Occipital lobe (tissue), 2 donors: ENCODE data around the gene ARID2. TPM values are rescaled to one million over a fixed set of nuclear protein-coding genes. Genes with fewer than 3 reads are reported as not detected.

Experiments used
- DNase-seq: peaks from one replicate; lab custom pipeline; 2025; lab: John Stamatoyannopoulos, UW
- total RNA-seq: library from RNA; depleted of rRNA; stranded (reverse); fragments of >200 nt; gene quantifications from one replicate; pipeline ENCODE4 v1.2.3, GENCODE V29; 2014

ARID2 gene, protein sequence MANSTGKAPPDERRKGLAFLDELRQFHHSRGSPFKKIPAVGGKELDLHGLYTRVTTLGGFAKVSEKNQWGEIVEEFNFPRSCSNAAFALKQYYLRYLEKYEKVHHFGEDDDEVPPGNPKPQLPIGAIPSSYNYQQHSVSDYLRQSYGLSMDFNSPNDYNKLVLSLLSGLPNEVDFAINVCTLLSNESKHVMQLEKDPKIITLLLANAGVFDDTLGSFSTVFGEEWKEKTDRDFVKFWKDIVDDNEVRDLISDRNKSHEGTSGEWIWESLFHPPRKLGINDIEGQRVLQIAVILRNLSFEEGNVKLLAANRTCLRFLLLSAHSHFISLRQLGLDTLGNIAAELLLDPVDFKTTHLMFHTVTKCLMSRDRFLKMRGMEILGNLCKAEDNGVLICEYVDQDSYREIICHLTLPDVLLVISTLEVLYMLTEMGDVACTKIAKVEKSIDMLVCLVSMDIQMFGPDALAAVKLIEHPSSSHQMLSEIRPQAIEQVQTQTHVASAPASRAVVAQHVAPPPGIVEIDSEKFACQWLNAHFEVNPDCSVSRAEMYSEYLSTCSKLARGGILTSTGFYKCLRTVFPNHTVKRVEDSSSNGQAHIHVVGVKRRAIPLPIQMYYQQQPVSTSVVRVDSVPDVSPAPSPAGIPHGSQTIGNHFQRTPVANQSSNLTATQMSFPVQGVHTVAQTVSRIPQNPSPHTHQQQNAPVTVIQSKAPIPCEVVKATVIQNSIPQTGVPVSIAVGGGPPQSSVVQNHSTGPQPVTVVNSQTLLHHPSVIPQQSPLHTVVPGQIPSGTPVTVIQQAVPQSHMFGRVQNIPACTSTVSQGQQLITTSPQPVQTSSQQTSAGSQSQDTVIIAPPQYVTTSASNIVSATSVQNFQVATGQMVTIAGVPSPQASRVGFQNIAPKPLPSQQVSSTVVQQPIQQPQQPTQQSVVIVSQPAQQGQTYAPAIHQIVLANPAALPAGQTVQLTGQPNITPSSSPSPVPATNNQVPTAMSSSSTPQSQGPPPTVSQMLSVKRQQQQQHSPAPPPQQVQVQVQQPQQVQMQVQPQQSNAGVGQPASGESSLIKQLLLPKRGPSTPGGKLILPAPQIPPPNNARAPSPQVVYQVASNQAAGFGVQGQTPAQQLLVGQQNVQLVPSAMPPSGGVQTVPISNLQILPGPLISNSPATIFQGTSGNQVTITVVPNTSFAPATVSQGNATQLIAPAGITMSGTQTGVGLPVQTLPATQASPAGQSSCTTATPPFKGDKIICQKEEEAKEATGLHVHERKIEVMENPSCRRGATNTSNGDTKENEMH (N-terminal part only)
- 46.5 TPM for total RNA-seq

DNA sequence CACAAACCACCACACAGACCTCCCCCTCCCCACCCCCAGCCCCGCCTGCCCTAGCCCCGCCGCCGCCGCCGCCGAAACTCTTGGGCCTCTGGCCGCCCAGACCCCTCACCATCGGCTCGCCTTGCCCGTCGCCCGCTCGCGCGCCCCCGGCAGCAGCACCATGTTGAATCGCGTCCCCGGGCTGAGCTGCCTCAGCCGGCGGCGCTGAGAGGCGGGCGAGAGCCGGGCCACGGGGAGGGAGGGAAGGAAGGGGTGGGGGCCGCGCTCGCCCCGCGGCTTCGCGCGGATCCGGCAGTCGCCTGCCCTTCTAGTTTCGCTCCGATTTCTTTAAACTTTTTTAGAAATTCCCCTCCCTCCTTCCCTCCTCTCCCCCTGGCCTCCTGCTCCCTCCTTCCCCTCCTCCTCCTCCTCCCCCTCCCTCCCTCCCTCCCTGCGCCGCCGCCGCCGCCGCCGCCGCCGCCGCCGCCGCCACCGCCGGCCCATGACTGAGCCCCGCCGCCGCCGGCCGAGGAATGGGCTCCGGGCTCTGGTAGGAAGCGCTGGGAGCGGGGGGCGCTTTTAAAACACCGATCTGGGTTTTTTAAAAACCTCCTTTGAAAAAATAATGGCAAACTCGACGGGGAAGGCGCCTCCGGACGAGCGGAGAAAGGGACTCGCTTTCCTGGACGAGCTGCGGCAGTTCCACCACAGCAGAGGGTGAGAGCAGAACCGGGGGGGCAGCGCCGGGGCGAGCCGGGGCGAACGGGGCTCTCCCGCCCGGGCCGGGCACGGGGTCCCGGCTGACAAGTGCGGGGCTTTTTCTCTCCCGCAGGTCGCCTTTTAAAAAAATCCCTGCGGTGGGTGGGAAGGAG, at the start of gene ARID2:
ARID2 (plus strand) TSS at position 474 of the 851 bp plus-strand sequence; CDS start at position 605, 131 bp downstream.
- DNase-seq = peak; percentile 82

DNA sequence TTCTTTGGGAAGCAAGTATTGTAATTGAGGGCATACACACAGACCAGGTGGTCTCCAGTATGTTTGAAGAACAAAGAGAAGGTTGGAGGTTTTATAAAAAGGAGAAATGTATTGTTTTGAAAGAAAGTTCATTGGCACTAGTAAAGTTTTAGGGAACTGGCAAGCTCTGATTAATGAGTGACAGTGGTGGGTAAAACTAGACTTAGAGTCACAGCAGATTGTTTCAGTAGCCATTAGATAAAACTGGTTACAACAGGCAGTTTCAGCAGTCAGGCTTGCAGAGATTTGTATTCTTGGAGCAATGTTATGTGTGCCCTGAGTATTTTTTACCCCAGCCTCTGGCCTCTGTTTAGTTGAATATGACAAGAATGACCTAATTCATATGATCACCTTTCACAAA, 49.1 kb upstream of the ARID2 start:
- no peak for DNase-seq

DNA sequence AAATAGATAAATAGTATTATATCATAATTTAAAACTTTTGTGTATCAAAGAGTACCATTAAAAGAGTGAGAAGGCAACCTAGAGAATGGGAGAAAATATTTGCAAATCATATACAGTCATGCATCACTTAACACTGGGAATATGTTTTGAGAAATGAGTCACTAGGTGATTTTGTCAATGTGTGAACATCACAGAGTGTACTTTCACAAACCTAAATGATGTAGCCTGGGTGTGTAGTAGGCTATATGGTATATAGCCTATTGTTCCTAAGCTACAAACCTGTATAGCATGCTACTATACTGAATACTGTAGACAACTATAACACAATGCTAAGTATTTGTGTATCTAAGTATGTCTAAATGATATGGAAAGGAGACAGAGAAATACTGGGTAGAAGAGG, 48.0 kb upstream of the ARID2 start:
- DNase-seq = no peak

DNA sequence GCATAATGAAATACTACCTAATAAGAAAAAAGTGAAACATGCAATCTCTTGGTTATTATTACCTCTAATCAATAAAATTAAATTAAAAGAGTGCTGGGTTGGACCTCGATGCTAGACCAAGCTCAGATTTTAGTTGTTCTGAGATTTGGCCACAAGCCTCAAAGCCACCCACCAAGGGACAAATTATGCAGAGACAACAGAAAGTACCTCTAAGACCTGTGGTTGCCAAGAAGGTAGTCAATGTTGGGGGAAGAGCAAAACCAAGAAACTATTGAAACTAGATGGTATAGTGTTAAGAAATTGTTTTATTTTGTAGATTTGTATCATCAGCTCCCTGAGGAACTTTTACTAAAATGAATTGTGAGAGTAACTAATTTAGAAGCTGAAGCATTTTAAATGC, 43.8 kb upstream of the ARID2 start:
- DNase-seq = no peak

DNA sequence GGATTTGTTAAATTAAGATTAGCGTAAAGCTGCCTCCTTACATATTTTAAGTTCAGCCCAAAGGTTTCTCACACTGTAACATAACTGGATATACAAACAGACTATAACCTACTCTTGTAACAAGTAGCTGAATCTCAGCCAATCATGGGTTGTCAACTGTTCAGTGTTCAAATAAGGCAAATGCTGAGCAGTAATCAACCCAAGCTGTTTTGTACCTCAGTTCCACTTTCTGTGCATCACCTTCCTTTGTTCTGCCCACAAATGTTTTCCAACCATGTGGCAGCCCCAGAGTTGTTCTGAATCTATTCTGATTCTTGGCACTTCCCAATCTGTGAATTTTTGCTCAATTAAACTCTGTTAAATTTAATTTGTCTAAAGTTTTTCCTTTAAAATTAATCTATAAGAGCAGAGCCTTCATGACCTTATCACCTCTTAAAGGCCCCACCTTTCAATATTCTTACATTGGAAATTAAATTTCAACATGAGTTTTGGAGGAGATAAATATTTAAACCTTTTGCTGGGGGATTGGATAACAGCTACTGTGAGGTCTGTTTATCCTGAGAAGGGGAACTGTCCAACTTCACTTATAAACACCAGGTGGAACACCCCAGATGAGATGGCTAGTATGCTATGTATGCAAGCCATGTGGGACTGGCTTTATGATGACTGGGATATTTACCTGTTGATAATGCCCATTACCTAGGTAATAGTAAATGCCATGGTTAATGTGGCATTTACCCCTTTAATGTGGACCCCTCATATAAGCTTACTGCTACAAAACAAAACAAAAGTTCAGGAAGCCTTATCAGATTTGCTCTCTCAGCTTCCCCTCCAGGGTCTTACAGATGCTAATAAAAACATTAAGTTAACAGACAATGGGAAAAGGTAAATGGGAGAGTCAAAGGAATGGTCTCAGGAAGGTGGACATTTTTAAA, 42.2 kb upstream of the ARID2 start:
- DNase-seq = no peak

DNA sequence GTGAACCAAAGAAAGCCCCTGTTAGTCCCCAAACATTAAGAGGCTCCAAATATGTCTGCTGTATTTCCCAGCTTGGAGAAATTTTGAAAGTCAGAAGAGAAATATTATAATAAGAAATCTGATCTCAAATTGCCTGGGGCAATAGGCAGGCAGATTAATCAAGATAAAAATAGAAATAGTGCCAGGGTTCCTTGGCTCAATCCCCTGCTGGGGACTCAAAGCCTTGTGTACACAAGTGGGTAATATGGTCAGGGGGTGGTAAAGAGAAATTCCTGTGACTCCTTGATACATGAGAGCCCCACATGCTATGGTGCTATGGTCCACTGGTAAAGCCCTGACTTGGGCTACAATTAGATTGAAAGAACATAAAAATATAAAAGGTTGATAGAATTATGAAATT, 41.3 kb upstream of the ARID2 start:
- DNase-seq = no peak

DNA sequence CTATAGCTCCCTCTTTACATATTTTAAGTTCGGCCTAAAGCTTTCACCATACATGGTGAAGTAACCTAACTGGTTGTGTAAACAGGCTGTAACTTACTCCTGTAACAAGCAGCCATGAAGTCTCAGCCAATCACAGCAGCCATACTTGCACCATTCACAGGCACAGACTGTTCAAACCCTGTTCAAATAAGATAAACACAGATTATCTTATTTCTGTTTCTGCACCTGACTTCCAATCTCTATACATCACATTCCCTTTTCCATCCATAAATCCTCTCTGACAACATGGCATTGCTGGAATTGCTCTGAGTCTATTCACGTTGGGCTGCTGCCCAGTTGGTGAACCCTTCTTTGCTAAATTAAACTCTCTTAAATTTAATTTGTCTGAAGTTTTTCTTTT, 34.5 kb upstream of the ARID2 start:
- no peak for DNase-seq

DNA sequence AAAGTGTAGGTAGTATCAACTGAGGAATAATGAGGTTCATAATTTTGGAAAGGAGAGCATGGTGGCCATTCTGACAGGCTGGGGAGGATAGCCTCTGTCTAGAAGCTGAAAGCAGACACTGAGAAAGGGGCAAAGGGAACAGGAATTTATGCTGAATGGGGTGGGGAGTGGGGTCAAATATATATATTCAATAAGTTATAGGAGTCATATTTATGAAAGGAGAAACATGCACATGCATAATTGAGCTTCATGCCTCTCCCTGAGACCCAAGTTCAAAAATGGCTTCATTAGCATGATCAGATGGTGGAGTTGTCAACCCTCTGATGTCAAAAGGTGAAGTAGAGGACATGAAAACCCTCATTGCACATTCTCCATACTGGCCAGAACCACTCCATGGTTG, 33.9 kb upstream of the ARID2 start:
- DNase-seq = no peak

DNA sequence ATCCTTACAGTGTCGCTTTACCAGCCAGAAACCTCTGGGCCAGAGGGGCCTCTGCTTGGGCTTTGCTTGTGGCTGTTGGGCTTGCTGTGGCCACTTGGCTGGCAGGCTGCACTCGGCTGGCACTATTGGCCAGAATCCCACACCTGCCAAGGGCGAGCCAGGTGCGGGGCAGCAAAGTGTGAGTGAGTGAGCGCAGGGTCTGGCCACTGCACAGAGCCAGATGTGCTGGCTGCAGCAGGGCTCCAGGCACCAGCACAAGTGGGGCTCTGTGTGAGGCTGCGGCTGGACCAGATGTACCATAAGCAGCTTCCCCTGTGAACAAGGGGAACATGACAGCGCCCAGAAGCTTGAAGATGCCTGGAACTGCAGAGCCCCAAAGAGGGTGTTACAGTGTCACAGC, 33.5 kb upstream of the ARID2 start:
- no peak for DNase-seq

DNA sequence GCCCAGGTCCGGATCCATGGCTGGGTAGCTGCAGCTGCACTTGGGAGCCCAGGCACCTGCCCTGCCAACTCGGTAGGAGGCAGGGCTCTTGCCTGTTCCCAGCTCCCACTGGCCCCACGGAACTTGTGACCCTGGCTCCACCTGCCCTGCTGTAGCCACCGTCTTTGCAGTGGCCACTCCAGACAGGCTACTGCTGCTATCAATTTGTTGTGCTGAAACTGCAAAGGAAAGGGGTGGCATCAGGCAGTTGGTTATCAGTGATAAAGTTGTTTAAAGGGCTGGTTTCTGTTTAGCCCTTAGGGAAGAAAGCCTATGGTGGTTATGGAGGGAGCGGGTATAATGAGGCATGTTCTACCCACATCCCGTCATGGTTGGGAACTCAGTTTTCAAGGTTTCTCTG, 32.1 kb upstream of the ARID2 start:
- no peak for DNase-seq

DNA sequence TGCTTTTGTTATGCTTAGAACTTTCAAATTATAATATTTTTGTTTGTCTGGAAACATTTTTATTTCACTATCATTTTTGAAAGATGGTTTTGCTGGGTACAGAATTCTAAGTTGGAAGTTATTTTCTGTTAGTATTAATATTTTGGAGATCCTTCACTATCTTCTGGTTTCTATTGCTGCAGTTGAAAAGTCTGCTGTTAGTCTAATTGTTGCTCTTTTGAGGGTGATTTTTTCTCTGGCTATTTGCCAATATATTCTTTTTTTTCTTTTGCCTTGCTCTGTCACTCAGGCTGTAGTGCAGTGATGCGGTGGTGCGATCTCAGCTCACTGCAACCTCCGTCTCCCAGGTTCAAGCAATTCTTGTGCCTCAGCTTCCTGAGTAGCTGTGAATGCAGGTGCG, 28.2 kb upstream of the ARID2 start:
- no peak for DNase-seq

DNA sequence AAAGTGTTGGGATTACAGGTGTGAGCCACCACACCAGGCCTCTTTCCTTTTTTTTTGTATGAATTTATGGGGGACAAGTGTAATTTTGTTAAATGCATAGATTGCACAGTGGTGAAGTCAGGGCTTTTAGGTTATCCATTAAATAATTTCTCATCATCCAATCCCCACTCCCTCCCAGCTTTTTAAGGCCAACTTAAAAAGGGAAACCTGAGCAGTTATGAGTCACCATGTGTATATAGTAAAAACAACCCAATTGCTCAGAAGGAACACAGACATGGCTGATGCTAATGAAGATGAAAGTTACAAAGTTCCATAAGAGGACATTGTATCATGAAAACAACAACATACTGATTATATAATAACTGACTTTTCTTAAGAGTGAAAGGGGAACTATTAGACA, 25.6 kb upstream of the ARID2 start:
- no peak for DNase-seq

DNA sequence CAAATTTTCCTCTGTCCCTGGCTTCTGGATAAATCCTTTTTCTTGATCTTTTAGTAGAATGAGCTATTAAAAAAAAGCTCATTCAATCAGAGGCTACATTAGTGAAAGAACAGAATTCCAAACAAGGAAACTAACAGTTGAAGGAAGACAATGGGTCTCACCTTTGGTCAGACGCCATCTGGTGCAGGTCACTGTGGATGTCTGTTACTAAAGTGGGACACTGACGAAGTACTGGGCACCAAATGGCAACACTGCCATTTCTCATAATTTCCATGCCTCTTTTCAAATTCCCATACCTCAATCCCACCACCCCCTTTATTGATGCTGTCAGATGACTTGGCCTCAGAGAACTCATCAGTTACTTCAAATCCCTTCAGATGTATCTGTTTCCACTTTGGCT, 24.5 kb upstream of the ARID2 start:
- DNase-seq = no peak

DNA sequence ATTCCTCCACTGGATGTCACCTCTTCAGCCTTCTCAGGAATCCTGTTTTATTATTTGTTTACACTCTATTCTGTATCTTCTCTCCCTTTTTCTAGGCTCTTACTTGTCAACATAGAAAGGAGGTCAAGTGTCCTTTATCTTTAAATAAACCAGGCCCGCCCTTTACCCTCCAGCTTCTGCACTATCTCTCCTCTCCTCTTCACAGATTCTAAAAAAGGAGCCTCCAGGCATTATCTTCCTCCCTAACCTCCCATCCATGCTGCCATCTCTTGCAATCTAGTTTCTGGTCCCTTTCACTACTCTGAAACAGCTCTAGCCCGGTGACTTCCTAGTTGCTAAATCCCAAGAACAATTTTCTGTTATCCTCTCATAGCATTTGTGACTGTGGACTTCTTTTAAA, 24.1 kb upstream of the ARID2 start:
- no peak for DNase-seq

DNA sequence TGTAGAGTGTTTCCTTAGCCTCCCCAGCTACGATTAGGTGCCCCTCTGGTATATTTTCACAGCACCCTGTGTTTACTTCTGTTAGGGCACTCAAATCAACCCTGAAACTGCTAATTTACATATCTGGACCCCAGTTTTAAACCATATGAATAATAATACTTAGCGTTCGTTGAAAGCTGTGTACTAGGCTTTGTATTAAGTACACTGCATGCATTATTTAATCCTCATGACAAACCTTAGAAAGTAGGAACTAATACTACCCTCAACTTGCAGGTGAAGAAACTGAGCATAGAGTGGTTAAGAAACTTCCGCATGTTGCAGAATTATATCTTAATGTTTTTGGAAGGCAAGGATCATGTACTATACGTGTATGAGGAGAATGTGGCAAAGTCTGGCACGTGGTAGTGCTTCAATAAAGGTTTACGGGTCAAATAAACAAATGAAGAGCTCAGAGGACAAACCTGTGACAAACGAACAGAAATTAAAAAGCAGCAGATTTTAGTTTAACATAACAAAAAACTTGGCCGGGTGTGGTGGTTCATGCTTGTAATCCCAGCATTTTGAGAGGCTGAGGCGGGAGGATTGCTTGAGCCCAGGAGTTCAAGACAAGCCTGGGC, 22.2 kb upstream of the ARID2 start:
- DNase-seq = no peak

DNA sequence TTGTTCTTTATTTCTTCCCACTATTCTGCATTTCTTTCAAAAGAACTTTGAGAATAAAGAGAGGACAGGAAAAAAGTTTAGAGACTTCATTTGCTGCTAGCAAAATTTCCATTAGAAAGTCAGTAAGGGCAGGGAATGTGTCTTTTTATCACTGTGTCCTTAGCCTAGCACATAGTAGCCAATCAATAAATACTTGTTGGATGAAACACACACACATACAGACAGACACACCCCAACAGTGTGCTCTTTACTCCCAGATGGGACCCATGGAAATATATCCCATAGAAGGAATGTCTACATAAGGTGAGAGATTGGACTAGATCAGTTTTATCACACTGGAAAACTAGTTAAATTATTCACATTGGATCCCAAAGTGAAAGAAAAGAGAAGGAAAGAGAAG, 21.1 kb upstream of the ARID2 start:
- no peak for DNase-seq

DNA sequence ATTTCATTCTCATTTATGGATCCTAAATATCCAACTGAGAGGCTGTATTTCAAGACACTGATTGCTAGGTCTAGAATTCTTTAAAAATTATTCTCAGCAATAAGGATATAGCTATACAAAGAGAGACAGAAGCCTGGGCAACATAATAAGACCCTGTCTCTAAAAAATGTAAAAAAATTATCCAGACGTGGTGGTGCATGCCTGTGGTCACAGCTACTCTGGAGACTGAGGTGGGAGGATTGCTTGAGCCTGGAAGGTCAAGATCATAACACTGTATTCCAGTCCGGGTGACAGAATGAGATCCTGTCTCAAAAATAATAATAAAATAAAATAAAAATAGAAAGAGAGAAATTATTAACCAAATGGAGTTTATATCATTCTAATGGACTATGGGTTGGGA, 20.6 kb upstream of the ARID2 start:
- DNase-seq = no peak

DNA sequence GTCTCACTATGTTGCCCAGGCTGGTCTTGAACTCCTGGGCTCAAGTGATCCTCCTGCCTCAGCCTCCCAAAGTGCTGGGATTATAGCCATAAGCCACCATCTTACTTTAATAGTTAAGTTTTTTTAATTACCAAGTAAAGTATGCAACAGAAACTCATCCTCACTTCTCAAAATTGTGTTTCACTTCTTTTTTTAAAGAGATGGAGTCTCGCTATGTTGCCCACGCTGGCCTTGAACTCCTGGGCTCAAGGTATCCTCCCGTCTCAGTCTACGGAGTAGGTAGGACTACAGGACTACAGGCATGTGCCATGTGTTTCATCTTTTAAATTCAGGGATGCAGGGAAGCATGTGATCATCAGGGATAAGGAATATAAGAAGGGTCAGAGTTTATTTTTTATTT, 17.2 kb upstream of the ARID2 start:
- no peak for DNase-seq

DNA sequence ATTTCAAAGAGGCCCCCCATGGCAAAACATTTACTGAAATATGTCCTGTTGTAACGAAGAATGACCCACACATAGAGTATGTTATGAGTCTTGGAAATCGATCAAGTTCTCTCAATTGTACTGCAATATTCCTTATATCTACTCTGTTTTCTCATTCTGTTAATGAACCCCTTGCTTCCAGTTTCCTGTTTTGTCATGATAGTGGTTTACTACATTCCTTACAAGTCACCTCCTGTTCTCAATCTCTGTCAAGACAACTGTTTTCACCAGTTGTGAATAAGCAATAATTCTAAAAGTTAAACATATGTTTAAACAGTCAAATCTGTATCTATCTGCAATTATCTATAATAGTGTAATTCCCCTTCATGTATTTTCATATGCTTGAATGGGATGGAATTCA, 16.4 kb upstream of the ARID2 start:
- DNase-seq = no peak
